GM20000 (cell line): Measurements from ENCODE around the gene NCKAP5.

ENCODE experiments used
- DNase-seq: peaks from one replicate; pipeline ENCODE4 v3.0.0; 2012; ENCODE audit warnings: low spot score
- TF ChIP-seq, protein P1 (sequence below): IDR thresholded peaks from 2 replicates; pipeline ENCODE4 v1.5.1; 2012; ENCODE audit warnings: mild to moderate bottlenecking, control low read depth; ENCODE audit errors: extremely low read depth, missing control alignments

Gene NCKAP5

DNA sequence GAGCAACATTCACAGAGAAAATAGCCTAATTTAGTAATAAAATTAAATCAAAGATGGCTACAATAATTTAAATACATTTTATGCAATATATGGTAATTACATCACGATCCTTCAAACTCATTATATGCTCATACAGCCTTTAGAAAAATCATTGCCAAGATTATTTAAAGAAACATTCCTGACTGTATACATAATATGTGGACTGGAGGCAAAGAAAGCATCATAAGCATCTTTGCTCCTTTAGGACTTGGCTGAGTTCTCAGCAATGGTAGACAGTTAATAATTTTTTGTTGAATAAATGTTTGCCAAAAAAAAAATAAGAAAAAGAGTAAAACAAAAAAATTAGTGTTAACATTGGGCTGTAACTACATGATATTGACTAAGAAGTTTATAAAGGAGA is 26.9 kb downstream of the NCKAP5 start:
- DNase-seq: no peak
- TF ChIP-seq, protein P1, sequence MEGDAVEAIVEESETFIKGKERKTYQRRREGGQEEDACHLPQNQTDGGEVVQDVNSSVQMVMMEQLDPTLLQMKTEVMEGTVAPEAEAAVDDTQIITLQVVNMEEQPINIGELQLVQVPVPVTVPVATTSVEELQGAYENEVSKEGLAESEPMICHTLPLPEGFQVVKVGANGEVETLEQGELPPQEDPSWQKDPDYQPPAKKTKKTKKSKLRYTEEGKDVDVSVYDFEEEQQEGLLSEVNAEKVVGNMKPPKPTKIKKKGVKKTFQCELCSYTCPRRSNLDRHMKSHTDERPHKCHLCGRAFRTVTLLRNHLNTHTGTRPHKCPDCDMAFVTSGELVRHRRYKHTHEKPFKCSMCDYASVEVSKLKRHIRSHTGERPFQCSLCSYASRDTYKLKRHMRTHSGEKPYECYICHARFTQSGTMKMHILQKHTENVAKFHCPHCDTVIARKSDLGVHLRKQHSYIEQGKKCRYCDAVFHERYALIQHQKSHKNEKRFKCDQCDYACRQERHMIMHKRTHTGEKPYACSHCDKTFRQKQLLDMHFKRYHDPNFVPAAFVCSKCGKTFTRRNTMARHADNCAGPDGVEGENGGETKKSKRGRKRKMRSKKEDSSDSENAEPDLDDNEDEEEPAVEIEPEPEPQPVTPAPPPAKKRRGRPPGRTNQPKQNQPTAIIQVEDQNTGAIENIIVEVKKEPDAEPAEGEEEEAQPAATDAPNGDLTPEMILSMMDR: no peak

DNA sequence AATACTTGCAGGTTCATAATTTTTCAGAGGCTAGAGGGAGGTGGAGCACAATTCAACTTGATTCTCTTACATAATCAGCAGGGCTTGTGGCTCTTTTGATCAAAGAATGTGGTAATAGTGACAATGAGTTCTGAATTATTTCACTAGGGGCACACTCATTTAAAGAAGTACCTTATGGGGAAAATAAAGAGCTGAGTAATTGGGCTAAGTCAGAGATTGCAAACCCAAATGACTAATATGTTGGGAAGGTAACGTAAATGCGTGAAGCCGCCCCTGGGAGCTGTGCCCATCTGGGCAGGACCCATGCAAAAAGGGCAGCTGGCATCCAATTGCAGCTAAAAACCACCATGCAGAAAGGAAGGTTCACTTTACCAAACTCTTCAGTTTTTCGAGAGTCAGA is 35.3 kb downstream of the NCKAP5 start:
- no peak for DNase-seq
- TF ChIP-seq, protein P1: no peak

DNA sequence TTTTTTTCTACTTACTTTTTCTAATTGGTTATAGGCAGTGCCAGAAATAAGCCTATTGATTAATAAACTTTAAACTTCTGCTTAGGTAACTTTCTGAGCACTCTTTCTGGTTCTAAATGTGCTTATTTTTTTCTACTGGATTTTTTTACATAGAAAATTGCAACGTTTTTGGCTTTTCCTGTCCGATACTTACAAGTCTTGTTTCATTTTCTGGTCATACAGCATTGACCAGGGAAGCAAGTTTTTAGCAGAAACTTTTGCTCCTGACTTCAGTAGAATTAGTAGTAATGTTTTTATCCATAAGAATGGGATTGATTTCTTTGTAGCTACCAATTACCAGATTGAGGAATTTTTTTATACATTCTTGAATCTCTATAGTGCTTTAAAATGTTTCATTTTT is 36.9 kb downstream of the NCKAP5 start:
- no peak for DNase-seq
- TF ChIP-seq, protein P1: no peak

DNA sequence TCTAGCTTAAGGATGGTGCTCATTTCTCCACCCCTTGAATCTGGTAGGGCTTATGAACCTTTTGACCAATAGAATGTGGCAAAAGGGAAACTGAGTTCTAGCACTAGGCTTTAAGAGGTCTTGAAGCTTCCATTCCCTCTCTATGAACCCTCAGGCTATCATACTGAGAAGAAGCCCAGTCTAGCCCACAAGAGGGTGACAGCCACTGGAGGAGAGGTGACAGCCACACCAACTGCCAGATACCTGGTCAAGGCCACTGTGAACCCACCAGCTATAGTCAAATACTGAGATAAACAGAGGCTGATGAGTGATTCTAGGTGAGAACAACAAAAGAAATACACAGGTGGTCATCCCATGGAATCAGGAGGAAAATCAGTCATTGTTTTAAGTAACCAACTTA is 37.6 kb downstream of the NCKAP5 start:
- TF ChIP-seq, protein P1: no peak
- no peak for DNase-seq

DNA sequence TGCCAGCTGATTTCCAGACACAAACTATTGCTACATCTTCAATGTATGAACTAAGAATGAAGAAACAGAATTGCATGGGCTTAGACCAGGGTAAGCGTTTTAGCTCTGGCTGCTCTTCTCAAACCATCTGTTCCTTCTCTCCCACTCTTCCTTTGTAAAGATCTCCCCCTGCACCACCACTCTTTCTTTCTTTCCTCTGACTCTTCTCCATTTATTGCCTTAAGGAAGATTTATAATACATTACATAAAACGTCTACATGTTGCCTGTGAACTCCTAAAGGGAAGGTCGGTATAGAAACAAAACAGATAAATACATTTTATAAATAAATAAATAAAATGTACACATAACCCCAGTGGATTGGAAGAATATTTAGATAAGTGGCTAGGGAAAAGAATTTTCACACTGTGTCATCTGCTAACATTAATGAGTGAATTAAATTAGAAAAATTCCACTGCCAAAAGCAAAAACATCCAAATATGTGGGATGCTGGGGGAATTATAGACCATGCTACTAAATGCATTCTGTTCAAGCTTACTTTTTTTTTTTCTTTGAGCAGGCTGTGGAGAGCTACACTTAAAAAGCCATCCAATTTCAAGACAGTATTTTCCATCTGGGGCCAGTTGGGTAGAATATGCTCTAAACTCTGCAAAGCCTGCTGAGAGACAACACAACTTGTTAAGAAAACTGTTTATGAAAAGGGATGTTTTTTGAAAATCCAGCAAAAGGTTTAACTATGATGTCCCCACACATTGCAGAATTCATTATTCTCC is 41.5 kb downstream of the NCKAP5 start:
- TF ChIP-seq, protein P1: no peak
- no peak for DNase-seq

DNA sequence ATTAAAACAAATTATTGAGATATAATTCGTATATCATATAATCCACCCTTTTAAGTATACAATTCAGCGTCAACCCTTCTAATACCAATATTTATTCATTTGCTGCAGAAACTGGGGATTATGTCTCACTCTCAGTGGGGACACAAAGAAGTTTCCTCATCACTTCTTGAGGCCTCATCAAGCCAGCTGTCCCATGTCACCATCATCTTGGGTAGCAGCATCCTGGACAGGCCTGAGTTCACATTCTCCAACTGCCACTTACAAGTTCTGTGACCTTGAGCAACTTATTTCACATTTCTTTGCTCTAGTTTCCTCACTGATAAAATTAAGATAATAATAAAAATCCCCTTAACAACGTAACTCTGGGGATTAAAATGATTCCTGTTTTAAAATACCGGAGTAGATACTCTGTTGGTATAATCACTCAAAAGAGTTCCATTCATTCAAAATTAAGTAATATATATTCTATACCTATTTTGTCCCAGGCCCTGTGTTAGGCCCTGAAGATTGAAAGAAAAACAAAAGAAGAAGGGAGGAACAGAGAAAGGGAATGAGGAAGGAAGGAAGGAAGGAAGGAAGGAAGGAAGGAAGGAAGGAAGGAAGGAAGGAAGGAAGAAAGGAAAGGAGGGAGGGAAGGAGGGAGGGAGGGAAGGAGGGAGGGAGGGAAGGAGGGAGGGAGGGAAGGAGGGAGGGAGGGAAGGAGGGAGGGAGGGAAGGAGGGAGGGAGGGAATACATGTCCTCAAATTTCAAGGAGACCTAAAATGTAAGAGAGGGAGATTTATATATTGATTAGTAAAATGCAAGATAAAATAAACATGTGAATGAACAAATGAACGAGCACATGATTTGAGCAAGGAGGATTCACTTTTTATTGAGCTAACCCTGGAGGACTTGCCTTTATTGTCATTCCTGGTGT is 42.4 kb downstream of the NCKAP5 start:
- no peak for DNase-seq
- TF ChIP-seq, protein P1: no peak

DNA sequence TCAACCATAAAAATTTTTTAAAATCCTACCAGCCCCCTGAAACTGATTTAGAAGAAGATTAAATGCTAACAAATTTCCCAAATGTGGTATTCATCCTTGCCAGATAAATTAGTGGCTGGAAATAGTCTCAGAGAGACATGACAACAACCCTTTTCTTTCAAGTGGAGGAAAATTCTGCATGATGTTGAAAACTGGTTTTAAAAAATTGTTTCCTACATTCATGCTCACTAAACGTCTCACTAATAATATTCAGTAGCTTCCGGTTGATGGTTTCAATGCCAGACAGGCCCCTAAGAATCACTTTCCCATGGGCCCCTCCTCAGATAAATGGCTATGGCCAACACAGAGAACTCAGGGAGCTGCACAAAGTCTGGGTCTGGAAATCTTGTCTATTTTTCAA is 43.2 kb downstream of the NCKAP5 start:
- TF ChIP-seq, protein P1: no peak
- no peak for DNase-seq
